HUES6 (cell line): ENCODE results near the gene PEX14.
"Not testable (repeated sequence)": the region's sequence is repeated elsewhere in the genome, so short reads cannot be mapped to it uniquely, and the experiment has no call there.

Experiments used
- H3K27ac ChIP-seq: 2 replicates; pipeline ENCODE4 v1.7.0; 2013; ENCODE audit warnings: low read depth, mild to moderate bottlenecking, low read length, inconsistent platforms
- H3K27me3 ChIP-seq: 2 replicates; pipeline ENCODE4 v1.6.1; 2013; ENCODE audit warnings: low read length; ENCODE audit not compliant: control insufficient read depth, insufficient read depth
- H3K36me3 ChIP-seq: 2 replicates; pipeline ENCODE4 v1.6.1; 2013; ENCODE audit warnings: low read length; ENCODE audit not compliant: control insufficient read depth, insufficient read depth
- H3K4me1 ChIP-seq: 2 replicates; pipeline ENCODE4 v1.6.1; 2013; ENCODE audit warnings: low read length; ENCODE audit not compliant: control insufficient read depth, insufficient read depth
- H3K4me3 ChIP-seq: 2 replicates; pipeline ENCODE4 v1.5.1; 2013; ENCODE audit warnings: low read depth, low read length
- H3K9ac ChIP-seq: one replicate; pipeline ENCODE4 v1.6.1; 2013; ENCODE audit warnings: mild to moderate bottlenecking, low read length
- H3K9me3 ChIP-seq: 2 replicates; pipeline ENCODE4 v1.6.1; 2013; ENCODE audit warnings: low read depth, low read length; ENCODE audit not compliant: control insufficient read depth, insufficient read depth

PEX14 gene

DNA sequence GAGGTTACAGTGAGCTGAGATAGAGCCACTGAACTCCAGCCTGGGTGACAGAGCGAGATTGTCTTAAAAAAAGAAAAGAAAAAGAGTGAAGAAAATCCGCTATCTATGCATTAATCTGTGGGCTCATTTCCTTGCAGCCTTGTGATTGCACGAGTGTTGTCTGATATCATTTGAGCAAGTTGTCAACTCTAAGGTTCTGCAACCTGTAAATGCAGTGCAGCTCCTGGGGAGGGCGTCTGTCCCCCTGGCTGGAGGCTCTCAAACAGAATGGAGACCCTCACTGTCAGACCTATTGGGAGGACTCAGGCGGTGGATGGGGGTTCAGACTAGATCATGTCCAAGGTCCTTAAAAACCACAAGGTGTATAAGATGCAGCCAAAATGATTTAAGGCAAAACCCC lies 18.7 kb upstream of the PEX14 start:
- Histone ChIP-seq H3K36me3 (peaks cover 29% of the 10 kb centered on the region), H3K9me3 (peaks cover 2% of the 10 kb centered on the region; the same call in 1 of the 2 replicates), H3K27ac (no peak overlapping the region), H3K27me3 (no peaks in the 10 kb centered on the region), H3K4me3 (no peak overlapping the region), H3K4me1 (peaks cover 8% of the 10 kb centered on the region), H3K9ac (no peak overlapping the region)

DNA sequence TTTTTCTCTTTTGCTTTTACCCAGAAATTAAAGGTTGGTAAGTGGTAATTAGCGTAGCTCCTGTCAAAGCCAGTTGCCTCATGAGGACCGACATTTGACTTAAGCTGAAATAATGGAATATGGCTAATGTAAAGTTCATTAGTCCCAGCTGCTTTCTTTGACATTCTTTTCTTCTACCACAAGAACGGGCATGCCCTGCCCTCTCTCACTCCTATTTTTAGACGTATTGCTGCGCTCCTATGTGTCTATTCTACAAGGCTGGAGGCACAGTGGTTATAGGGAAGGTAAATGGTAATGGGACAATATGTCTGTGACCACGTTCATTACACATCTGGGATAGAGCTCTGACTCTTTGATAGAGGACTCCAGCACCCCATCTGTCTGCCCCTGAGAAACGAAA lies 18.1 kb upstream of the PEX14 start:
- H3K27ac ChIP-seq = no peak overlapping the region
- H3K36me3 ChIP-seq = peaks cover 35% of the 10 kb centered on the region
- no peak overlapping the region for H3K9ac ChIP-seq

DNA sequence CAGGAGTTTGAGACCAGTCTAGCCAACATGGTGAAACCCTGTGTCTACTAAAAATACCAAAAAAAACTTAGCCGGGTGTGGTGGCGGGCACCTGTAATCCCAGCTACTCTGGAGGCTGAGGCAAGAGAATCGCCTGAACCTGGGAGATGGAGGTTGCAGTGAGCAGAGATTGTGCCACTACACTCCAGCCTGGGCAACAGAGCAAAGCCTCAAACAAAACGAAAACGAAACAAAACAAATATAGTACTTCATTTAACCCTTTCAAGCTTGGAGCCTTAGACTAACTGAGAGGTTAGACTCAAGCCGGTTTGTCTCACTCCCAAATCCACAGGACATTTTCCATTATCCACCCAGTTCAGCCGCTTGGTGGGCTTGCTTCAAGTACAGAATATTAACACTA lies 17.3 kb upstream of the PEX14 start:
- H3K4me1 ChIP-seq, H3K9ac ChIP-seq, H3K27ac ChIP-seq, H3K4me3 ChIP-seq, H3K9me3 ChIP-seq, H3K27me3 ChIP-seq: not testable (repeated sequence)
- peaks cover 41% of the 10 kb centered on the region for H3K36me3 ChIP-seq

More for the DNA sequence above, 18.1 kb upstream of the PEX14 start:
- peaks cover 2% of the 10 kb centered on the region; the same call in 1 of the 2 replicates for H3K9me3 ChIP-seq
- no peaks in the 10 kb centered on the region for H3K27me3 ChIP-seq
- peaks cover 2% of the 10 kb centered on the region for H3K4me1 ChIP-seq
- no peak overlapping the region for H3K4me3 ChIP-seq

DNA sequence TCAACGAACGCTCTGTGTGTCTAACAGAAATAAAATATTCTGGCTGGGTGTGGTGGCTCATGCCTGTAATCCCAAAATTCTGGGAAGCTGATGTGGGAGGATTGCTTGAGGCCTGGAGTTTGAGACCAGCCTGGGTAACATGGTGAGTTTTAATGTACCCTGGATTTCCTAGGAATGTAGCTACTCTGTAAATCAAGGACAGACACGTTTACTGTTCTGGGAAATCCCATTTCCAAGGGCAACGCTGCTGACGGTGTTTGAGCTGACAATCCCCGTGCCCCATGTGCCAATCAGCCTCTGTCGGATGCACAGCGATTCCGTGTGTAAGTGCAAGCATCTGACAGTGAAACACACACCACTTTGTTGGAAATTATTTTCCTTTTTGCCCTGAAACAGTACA lies 16.9 kb upstream of the PEX14 start:
- Histone ChIP-seq H3K27me3 (no peaks in the 10 kb centered on the region), H3K4me3 (no peak overlapping the region), H3K36me3 (peaks cover 45% of the 10 kb centered on the region), H3K9me3 (peaks cover 2% of the 10 kb centered on the region; the same call in 1 of the 2 replicates), H3K9ac (no peak overlapping the region), H3K27ac (no peak overlapping the region), H3K4me1 (no peaks in the 10 kb centered on the region)

DNA sequence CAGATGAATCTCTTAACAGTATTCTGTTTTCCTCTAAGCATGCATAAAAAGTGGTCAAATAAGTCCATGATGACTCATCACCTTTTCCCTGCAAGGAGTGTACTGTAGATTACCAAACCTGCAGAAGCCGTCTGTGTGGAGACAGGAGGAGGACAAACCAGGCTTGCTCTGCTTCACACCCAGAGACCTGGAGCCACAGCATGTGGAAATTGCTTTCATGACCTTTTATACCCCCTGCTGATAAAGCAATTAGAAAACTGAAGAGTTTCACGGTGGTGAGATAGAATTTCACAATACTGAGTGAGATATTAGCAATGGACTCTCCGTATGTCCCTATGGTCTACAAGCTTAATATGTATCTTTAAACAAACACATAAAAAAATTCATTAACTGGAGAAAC lies 15.6 kb upstream of the PEX14 start:
- H3K9ac ChIP-seq = no peak overlapping the region
- H3K27ac ChIP-seq = no peak overlapping the region
- no peaks in the 10 kb centered on the region for H3K27me3 ChIP-seq
- H3K4me1 ChIP-seq = no peaks in the 10 kb centered on the region
- H3K9me3 ChIP-seq = peaks cover 2% of the 10 kb centered on the region; the same call in 1 of the 2 replicates
- H3K4me3 ChIP-seq = no peak overlapping the region
- peaks cover 55% of the 10 kb centered on the region for H3K36me3 ChIP-seq

DNA sequence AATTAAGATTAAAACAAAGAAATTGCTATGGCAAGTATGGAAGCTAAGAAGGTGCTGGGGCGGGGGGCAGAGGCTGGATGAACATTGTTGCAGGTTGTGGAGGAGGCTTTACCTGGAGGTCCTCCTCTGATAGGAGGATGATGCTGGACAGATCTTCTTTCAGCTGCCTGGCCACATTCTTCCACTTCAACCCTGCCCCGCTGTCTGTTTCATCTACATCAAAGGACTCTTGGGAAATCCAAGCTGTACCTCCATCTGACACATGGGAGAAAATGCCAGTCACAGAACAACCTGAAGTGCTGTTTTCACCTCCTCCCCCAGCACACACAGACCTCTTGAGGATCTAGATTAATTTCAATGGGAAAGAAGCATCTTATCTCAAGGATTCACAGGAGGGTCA lies 7.7 kb upstream of the PEX14 start:
- H3K27ac ChIP-seq = no peak overlapping the region
- H3K36me3 ChIP-seq = peaks cover 76% of the 10 kb centered on the region
- H3K4me1 ChIP-seq = 0 out of 2 replicates have a peak, but pooled peaks cover 3% of the 10 kb centered on the region
- H3K4me3 ChIP-seq = no peak overlapping the region
- no peaks in the 10 kb centered on the region for H3K27me3 ChIP-seq
- H3K9me3 ChIP-seq = no peaks in the 10 kb centered on the region
- H3K9ac ChIP-seq = no peak overlapping the region

DNA sequence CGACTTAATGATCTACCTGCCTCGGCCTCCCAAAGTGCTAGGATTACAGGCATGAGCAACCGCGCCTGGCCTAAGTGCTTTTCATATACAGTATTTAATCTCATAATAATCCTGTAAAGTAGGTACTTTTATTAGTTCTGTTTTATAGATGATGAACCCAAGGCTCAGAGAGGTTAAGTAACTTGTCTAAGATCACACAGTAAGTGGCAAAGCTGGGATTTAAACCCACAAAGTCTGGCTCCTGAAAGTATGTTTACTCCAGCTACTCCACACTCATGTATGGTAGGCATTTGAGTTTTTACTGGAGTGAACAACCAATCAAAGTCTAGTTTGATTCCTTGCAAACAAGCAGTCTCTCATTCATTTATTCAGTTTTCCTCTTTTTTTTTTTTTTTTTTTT lies 4.7 kb upstream of the PEX14 start:
- H3K27me3 ChIP-seq = no peaks in the 10 kb centered on the region
- H3K27ac ChIP-seq = no peak overlapping the region
- no peak overlapping the region for H3K9ac ChIP-seq
- H3K36me3 ChIP-seq = peaks cover 50% of the 10 kb centered on the region
- no peak overlapping the region for H3K4me3 ChIP-seq
- H3K9me3 ChIP-seq = no peaks in the 10 kb centered on the region
- 0 out of 2 replicates have a peak, but pooled peaks cover 6% of the 10 kb centered on the region for H3K4me1 ChIP-seq

DNA sequence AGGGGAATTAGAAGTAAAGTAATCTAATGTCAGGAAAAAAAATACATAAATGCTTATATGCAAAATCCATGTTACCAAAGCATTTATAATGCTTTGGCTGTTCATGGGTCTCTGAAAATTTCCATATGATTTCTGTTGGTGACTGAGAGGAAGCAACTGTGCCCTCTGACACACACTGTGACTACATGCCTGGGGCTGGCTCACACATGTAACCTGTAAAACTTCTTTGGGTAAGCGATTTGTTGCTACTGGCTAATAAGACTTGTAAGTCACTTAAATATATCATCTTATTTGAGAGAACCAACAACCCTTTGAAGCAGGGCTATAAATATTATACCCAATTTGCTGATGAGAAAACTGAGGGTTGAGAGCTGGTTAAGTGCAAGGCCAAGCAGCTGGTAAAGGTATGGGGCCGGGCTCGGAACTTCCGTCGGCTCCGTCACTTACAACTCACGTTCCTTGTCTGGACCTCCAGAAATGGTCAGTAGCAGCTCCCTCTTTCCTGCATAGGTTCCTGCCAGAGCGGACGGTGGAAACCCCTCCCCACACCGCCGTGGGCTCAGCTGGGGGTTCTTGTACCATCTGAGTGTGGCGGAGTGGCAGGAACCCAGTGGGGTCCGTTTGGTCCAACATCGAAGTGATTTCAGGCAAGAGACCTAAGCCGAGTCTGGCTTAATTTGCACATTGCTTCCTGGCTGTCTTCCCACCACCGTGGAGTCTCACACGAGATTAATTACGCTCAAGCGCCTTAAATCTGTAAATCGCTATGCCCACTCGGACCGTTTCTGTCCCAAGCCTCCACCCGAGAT lies 3.1 kb upstream of the PEX14 start:
- H3K27me3 ChIP-seq = no peaks in the 10 kb centered on the region
- H3K36me3 ChIP-seq = peaks cover 34% of the 10 kb centered on the region
- peak overlapping the region; percentile 11; the same call in 1 of the 2 replicates for H3K27ac ChIP-seq
- H3K9me3 ChIP-seq = no peaks in the 10 kb centered on the region
- H3K4me3 ChIP-seq = peak overlapping the region; percentile 87
- peaks cover 13% of the 10 kb centered on the region; the same call in 1 of the 2 replicates for H3K4me1 ChIP-seq
- H3K9ac ChIP-seq = peak overlapping the region; percentile 85

DNA sequence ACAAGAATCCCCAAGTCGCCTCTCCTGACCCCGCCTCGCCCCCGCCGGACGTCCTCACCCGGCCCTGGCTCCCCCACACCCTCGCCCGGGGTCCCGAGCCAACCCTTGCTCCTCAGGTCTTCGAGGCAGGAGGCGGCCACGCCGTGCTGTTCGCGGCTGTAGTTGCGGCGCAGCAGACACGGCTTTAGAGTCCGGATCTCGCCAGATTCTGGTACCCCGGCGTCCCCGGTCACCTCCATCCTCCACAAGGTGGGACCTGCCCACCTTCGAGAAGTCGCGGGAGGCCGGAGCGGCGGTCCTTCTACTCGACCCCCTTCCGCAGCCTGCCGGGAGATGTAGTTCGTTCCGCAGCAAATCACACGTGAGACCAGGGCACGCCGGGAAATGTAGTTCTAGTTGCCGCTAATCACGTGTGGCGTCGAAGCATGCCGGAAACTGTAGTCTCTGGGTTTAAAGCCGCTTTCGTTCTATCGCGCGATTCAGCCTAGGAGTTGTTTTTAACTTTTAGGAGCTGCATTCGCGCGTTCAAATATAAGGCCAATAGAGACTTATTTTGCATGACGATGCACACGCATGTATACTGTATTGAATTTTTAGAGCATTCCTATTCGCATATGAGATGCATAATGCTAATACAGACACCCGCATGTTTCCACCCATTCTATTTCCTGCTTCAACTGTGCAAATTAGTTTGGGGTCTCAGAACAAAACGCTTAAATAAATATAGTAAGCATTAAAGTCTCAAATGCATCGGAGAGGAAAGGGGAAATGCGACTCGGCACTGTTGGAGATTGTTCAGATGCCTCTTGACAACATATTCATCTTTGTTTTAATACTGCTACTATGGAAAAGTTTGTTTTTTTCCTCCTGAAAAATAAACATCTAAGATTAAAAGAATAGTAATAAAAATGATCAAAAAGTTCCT lies 2.3 kb upstream of the PEX14 start, which contains the start of gene DFFA:
DFFA (minus strand) TSS at position 310 of the 925 bp plus-strand sequence; CDS start at position 239, 71 bp downstream.
- Histone ChIP-seq H3K4me3 (peak within 1 kb of the TSS; percentile 87), H3K27ac (peak within 1 kb of the TSS; percentile 11; the same call in 1 of the 2 replicates), H3K27me3 (no peaks in the 10 kb centered on the region), H3K9me3 (no peaks in the 10 kb centered on the region), H3K36me3 (peaks cover 26% of the 10 kb centered on the region), H3K9ac (peak within 1 kb of the TSS; percentile 85), H3K4me1 (peaks cover 13% of the 10 kb centered on the region; the same call in 1 of the 2 replicates)

DNA sequence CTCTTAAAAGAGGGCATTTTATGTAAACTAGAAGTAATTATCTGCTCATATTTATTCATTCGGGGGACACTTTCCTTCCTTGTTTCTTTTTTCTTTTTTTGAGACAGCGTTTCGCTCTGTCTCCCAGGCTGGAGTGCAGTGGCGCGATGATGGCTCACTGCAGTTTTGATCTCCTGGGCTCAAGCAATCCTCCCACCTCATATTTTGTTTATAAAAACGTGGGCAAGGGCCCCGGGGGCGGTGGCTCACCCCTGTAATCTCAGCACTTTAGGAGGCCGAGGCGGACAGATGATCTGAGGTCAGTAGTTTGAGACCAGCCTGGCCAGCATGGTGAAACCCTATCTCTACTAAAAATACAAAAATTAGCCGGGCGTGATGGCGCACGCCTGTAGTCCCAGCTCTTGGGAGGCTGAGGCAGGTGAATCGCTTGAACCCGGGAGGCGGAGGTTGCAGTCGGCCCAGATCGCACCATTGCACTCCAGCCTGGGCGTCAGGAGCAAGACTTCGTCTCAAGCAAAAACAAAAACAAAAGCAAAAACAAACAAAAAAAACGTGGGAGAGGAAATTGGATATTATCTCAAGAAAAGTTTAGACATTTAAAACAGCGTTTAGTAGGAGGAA lies 1.5 kb upstream of the PEX14 start:
- Histone ChIP-seq H3K27ac (no peak overlapping the region), H3K9ac (no peak overlapping the region), H3K9me3 (no peaks in the 10 kb centered on the region), H3K36me3 (peaks cover 18% of the 10 kb centered on the region), H3K27me3 (no peaks in the 10 kb centered on the region), H3K4me1 (peaks cover 13% of the 10 kb centered on the region; the same call in 1 of the 2 replicates), H3K4me3 (0 out of 2 replicates have a peak overlapping the region, but pooled peaks have one; percentile 87)
